ENCODE data around the gene ABHD14A.
"Not testable (repeated sequence)": the region's sequence is repeated elsewhere in the genome, so short reads cannot be mapped to it uniquely, and the experiment has no call there.

Gene ABHD14A

DNA sequence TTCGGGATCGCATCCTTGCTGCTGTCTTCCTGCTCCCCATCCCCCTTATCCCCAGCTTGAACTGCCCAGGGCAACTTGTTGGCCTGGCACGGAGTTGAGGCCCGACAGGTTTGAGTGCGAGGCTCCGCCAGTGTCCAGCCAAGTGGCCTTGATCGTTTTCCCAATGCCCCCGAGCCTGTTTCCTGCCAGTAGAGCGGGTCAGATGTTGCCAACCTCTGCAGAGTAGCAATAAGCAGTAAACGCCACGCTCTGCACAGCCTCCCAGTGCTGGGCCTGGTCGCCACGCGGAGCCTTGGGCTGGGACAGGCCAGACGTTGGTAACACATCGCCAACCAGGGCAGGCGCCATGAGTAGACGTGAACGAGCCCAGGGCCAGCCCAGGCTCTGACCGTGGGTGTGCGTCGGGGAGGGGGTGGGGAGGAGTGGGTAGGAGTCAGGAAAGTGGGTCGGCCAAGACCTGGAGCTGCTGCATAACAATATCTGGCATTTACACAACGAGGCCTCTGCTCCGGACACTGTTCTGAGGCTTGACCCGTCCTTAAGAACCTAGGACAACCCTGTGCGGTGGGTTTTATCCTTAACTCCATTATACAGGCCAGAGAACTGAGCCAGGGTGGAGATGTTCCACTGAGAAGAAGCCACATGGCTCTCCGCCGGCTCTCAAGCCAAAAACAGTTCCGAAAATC is 444 bp upstream of the ABHD14A start:
- DNase-seq (ENCODE audit: low read depth in 2 of 2), result no peak

DNA sequence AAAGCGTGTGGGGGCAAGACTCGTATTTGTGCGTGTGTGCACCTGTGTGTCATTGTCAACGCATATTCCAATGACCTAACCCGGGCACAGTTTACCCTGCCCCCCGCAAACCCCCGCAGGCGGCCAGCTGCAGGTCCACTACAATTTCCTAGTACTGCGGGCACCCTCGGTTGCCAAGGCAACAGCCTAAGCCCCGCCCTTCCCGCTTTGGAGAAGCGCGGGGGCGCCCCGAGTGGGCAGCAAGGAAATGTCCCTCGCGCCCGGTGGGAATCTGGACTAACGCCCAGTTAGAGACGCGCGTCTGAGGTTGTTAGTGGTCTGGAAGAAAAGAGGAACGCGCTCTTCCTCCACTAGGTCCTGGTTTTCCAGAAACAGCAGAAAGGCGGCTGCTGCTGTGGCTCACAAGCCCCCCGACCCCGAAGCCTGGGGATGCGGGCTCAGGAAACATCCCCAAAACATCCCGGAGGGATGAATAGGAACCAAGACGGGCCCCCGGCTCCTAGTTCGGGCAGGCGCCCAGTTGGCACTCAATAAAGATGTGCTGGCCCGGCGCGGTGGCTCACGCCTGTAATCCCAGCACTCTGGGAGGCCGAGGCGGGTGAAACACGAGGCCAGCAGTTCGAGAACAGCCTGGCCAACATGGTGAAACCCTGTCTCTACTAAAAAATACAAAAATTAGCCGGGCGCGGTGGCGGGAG is 1.1 kb downstream of the ABHD14A start:
- DNase-seq (ENCODE audit: low read depth in 2 of 2), result no peak

DNA sequence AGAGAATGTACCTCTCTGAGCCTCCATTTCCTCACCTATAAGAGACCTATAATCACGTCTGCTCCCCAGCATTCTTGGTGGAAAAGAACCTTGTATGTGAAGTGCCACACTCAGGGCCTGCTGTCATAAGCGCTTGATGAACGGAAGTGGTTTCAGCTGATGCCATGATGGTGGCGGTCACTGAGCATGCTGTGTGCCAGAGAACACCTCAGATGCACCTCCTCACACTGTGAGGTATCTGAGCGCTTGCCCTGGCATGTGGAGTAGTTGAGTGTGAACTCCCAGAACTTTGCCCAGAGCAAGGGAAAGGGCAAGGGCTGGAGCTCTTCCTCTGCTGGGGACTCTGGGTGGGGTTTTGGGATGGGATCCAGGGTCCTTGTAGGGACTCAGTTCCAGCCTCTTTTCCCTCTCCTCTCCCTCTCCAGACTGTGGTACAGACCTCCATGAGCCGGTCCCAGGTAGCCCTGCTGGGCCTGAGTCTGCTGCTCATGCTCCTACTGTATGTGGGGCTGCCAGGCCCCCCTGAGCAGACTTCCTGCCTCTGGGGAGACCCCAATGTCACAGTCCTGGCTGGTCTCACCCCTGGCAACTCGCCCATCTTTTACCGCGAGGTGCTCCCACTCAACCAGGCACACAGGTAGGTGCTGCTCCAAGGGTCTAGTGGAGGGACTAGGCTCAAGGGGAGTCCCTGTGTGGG is 2.7 kb downstream of the ABHD14A start:
- DNase-seq (ENCODE audit: low read depth in 2 of 2), result no peak

DNA sequence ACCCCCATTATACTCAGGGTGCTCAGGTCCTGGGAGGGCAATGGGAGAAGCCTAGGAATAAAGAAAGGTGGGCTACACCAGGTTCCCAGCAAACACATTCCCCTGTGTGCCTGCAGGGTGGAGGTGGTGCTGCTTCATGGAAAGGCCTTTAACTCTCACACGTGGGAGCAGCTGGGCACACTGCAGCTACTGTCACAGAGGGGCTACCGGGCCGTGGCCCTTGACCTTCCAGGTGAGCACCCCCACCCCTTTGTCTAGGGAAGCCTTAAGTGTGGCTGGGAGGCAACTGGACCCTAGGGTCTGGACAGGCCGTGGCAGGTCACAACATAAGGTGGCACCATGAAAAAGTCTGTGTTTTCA is 3.3 kb downstream of the ABHD14A start:
- no peak for DNase-seq (ENCODE audit: low read depth in 2 of 2)

DNA sequence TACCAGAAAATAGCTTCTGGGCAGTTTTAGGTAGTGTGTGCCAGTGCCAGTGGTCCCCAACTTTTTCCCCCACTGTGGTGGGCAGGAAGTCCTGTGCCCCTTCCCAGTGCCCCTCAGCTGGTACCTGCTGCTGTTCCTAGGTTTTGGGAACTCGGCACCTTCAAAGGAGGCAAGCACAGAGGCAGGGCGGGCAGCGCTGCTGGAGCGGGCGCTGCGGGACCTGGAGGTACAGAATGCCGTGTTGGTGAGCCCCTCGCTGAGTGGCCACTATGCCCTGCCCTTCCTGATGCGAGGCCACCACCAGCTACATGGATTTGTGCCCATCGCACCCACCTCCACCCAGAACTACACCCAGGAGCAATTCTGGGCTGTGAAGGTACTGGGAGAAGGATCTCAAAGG is 5.4 kb downstream of the ABHD14A start:
- DNase-seq (ENCODE audit: low read depth in 2 of 2), result no peak

DNA sequence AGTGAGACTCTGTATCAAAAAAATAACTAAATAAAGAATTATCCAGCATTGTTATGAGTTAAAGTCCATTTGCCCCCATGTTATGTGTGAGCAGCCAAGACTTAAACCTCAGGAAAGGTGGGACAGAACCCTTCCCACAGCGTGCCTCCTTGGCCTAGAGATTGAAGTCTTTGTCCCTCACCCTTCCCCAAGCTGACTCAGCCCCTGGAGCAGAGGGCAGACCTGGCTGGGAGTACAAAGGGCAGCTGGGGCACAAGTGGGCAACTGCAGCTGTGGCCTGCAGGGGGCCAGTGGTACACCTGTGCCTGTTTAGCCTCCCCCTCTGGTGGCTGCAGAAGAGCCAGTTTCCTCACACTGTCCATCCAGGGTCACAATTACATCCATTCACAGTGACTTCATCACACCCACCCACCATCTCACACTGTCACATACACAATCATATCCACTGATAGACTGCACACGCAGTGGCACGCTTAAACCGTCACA is 7.5 kb downstream of the ABHD14A start:
- DNase-seq (ENCODE audit: low read depth in 2 of 2), result no peak

DNA sequence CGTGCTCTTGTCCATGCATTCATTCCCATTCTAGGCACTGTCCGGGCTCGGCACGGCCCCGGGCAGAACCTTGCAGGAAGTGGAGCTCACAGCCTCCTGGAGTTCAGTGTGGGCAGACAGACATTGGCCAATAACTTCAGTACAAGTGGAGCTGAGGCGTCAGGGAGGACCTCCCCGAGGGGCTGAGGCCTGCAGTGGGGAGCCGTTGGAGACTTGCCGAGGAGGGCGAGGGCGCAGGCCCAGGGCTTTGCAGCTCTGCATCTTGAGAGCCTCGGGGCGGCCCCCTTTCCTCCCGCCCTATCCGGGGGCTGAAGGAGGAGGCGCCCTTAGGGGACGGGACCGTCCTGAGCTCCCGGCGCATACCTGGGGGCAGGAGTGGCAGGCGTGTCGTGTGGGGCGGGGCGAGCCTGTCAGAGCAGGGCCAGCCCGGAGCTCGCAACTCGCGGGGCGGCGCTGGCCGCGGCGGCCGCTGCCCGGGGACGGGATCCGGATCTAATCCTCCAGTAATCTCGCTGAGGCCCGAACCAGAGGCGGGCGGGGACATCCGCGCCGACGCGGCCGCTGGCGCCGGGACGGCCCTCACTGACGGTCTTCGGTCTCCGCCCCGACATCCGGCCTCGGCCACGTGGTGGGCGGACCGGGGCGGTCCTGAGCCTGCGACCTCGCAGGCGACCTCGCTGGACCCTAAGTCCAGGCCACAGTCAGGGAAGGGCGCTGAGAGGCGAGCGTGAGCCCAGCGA is 8.1 kb downstream of the ABHD14A start, which contains the start of gene ACY1:
Gene ACY1 (plus strand): TSS at position 698 of the 740 bp plus-strand sequence. CDS start 530 bp downstream, outside the sequence.
- peak in 1 of 2 donors; percentile 55 for DNase-seq (ENCODE audit: low read depth in 2 of 2)

DNA sequence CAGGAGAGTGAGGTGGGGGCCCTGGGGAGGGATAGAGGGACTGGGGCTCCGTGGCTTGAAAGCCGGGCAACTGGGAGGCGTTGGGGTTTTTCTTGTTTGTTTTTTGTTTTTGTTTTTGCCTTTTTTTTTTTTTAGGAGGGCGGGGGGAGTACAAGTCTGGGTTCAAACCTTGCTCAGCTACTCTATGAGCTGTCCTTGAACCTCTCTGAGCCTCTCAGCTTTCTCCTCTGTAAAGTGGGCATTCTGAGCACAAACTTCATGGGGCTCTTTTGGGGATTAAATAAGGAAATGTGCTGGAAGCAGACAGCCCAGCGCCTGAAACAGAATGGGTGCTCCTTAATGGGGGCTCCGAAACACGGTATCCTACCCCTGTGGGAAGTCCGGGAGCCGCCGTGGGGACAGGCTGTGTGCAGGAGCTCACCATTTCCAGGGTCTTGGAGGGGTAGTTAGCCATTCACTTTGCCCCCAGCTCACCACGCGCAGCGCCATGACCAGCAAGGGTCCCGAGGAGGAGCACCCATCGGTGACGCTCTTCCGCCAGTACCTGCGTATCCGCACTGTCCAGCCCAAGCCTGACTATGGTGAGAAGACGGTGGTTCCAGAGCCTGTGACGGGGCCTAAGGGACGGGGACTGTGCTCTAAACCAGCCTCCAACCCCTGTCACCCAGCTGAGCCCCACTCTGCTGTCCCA is 8.9 kb downstream of the ABHD14A start:
- DNase-seq (ENCODE audit: low read depth in 2 of 2), result no peak

DNA sequence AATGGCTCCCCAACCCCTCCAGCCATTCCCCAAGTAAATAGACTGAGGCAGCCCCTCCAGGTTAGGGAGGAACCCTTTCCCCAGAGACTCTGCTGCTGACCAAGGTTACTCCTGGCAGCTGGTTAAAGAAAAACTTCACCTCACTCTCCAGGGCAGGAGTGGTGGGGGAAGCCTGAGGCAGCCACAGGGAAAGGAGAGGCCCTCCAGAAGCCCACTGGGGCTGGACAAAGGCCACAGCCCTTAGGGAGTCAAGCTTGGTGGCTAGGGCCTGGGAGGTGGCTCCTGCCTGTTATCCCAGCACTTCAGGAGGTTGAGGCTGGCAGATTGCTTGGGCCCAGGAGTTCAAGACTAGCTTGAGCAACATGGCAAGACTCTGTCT is 9.4 kb downstream of the ABHD14A start:
- no peak for DNase-seq (ENCODE audit: low read depth in 2 of 2)

DNA sequence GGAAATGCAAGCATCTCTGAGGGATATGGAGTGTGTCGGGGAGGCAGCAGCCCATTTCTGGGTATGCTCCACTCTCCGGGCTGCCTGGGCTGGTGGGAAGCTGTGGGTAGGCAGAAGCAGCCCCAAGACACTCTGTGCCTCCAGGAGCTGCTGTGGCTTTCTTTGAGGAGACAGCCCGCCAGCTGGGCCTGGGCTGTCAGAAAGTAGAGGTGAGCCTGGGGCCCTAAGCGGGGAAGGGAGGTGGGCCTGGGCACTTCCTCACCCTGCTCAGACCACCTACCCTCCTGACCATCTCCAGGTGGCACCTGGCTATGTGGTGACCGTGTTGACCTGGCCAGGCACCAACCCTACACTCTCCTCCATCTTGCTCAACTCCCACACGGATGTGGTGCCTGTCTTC is 10.2 kb downstream of the ABHD14A start:
- no peak for DNase-seq (ENCODE audit: low read depth in 2 of 2)

DNA sequence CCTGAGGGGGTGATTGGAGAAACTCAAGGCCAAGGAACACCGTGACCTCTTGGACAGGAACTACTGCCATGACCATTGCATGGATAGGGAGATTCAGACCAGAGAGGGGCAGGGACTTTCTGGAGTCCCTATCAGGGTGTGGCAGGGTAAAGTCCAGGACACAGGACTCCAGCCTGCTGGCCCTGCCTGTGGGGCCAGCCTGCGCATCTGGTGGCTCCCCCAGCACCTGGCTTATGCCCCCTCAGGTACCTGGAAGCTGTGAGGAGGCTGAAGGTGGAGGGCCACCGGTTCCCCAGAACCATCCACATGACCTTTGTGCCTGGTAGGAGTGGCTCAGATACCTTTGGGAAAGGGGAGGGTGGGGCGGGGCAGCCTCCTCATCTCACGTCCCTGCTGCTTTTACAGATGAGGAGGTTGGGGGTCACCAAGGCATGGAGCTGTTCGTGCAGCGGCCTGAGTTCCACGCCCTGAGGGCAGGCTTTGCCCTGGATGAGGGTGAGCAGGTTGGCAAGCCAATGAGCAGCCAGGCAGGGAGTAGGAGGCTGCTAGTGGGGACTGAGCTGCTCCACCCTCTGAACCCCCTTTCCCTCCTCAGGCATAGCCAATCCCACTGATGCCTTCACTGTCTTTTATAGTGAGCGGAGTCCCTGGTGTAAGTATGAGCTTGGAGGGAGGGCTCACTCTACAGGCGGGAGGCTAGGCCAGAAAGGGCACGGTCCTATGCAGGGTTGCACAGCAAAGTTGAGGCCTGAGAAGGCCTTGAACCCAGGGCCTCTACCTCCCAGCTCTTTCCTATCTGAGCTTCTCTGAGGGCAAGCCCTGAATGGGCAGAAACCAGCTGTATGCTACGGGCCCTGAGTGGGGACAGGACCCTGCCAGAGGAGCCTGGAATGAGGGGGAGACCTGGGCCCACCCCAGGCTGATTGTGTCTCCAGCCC is 11.4 kb downstream of the ABHD14A start:
- no peak for DNase-seq (ENCODE audit: low read depth in 2 of 2)

DNA sequence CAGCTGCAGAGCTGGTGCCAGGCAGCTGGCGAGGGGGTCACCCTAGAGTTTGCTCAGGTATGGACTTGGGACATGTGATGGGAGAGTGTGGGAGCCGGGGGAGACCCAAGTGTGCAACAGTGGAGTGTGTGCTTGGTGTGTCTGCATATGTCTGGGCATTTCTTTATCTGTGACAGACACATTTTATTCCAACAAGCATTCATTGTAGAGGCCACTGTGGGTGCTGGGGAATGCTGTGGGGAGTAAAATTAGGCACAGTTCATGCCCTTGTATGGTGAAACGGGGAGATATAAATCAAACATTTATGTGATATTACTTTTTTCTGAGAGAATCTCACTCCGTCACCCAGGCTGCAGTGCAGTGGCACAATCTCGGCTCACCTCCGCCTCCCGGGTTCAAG is 12.7 kb downstream of the ABHD14A start:
- DNase-seq (ENCODE audit: low read depth in 2 of 2), result no peak

DNA sequence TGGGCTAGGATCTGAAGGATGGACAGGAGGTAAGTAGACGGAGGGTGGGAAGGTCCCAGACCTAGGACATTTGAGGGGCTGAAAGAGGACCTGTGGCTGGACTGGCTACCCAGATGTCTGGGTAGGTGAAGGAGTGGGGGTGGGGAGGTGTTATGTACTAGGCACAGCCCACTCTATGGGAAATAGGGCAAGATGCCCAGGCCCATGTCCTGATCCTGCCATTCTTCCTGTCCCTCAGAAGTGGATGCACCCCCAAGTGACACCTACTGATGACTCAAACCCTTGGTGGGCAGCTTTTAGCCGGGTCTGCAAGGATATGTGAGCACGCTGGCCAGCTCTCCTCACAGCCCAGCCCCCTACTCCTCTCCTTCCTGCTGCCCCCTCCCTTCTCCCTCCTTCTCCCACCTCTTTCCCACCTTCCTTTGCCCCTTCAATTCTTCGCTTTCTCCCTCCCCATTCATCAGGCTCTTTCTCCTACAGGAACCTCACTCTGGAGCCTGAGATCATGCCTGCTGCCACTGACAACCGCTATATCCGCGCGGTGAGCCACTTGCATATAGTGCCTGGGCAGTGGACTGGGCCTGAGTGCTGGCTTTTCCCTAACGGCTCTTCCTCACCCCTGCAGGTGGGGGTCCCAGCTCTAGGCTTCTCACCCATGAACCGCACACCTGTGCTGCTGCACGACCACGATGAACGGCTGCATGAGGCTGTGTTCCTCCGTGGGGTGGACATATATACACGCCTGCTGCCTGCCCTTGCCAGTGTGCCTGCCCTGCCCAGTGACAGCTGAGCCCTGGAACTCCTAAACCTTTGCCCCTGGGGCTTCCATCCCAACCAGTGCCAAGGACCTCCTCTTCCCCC is 13.7 kb downstream of the ABHD14A start:
- no peak for DNase-seq (ENCODE audit: low read depth in 2 of 2)

DNA sequence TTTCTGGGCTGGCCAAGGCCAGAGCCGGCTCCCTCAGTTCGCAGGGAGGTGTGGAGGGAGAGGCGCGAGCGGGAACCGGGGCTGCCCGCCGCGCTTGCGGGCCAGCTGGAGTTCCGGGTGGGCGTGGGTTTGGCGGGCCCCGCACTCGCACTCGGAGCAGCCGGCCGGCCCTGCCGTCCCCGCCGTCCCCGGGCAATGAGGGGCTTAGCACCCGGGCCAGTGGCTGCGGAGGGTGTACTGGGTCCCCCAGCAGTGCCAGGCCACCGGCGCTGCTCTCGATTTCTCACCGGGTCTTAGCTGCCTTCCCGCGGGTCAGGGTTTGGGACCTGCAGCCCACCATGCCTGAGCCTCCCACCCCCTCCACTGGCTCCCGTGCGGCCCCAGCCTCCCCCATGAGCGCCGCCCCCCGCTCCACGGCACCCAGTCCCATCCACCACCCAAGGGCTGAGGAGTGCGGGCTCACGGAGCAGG is 15.7 kb downstream of the ABHD14A start:
- not testable (repeated sequence) for DNase-seq (ENCODE audit: low read depth in 2 of 2)

DNA sequence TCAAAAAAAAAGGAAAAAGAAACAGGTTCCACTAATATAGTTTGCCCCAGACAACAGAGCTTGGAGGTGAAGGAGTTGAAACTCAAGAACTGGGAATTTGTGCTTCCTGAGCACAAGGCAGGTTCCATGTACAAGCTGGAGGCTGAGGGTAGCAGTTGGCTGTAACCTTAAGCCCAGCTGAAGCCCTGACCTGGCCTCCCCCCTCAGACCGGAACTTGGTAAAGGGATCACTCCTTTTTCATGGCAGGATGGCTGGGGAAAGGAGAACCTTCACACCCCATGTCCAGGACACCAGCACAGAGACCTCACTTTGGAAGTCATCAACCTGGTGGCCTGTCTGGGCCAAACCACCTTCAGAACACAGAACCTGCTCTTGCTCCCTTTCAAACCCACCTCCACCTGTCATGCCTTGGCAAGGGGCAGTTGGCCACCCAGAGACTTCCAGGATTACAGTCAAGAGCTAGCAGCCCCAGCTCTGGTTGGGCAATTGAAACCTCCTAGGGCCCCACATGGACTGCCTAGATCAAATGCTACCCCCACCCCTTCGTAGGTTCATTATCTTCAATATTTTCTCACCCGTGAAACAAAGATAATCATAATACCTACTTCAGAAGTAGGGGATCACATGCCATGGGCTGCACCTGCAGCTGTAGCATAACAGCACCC is 17.3 kb downstream of the ABHD14A start:
- no peak for DNase-seq (ENCODE audit: low read depth in 2 of 2)

DNA sequence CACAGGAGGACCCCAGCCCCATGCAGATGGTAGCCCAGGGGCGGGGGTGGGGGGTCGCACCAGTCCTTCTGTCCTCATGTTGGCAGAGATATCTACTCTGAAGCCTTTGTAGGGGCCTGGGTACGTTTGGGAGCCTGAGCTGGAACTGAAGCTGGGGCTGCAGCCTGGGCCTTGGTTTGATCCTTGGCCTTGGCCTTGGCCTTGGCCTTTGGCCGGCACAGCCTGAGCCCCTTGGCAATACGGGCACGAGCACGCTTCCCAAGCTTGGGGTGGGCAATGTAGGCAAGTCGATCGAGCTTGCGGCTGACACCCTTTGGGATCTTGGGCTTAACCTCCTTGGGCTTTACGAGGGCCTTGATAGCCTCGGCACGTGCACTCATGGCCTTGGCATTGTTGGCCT is 18.8 kb downstream of the ABHD14A start:
- DNase-seq (ENCODE audit: low read depth in 2 of 2), result not testable (repeated sequence)

DNA sequence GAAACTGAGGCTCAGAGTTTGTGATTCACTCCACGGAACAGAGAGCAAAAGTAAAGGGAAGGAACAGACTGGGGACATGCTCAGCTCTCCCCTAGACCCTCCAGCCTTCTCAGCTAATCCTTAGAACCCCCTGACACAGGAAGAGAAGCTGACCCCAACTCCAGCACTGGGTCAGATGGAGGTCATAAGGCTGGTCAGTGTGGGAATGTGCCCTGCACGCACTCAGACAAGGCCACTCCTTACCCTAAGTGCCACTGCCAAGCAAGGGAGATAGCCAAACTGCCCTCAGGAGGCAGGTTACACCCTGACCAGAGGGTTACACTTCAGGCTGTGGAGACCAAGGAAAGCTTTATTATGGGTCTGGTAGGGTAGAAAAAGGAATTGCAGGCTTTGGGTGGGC is 19.7 kb downstream of the ABHD14A start:
- DNase-seq (ENCODE audit: low read depth in 2 of 2), result no peak

DNA sequence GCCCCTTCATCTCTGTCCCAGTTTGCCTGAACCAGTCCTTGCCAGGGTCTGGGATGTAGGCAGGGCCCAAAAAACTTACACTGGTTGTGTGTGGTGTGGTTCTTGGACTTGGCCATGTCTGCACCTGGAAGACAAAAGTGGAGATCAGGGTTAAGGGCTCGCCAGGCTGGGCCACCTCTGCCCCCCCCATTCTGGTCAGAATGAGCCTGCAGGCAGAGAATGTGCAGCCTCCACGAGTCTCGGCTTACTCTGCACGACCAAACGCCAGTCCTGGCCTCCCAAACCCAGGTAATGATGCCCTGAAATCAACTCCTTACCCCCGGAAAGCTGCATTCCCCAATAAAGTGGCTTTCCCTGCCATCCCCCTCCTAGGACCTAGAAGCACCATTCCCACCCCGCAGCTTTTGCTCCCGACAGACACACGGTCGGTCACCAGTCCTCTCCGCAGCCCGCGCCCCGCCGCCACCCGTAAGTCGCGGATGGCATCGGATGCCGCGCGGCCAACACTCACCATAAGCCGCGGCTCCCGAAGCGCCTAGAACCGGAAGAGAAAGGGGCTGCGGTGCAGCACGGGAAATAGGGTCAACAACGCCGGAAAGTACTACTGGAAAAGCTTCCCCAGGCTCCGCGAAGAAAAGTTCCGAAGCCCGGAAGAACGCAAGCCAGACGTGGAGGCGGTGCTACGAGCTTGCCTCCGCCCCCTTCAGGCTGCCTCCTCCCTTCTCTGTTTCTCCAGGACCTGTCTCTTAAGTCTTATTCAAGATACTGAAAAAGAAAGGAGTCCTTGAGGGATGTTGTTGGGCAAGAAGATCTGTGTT is 20.7 kb downstream of the ABHD14A start, which contains the start of gene RPL29:
Gene RPL29 (minus strand): TSS at position 550 of the 818 bp plus-strand sequence. CDS start 434 bp downstream, at position 116.
- DNase-seq (ENCODE audit: low read depth in 2 of 2), result peak; percentile 81 to 85
